ENCODE measurements around the gene CSK.

The CSK gene

DNA sequence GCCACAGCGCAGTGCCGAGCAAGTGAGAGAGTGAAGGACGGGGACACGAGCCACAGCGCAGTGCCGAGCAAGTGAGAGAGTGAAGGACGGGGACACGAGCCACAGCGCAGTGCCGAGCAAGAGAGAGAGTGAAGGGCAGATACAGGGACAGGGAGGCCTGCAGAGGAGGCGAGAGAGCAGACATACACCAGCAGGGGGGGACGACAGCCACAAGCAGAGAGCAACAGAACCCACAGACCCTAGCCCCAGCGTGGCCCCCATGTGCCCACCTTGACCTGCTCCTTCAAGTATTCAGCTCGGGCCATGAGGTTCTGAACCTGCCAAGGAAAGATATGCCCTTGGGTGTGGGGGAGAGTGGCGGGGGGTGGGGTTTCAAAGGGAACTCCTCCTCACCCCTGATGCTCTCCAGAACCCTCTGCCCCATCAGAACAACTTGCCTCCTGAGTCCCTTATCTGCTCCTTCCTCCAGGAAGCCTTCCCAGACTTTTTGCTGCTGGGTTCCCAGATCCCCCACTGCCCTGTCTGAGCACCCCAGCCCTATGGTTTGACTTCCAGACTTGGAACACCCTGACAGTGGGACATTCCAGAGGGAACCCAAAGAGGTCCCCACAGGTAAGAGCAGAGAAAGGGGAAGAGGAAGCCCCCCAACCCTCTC, 55.7 kb downstream of the CSK start:
- DNase-seq (ENCODE audit: low read depth), result no peak
- H3K4me3 ChIP-seq (ENCODE audit: low read depth, low read length), result no peak overlapping the region
- TF ChIP-seq POLR2A (IDR thresholded peaks at IDR 0.05; ENCODE audit: extremely low read depth, insufficient read length) (no peak), MYC (IDR thresholded peaks at IDR 0.05; ENCODE audit: low read depth, low read length) (no peak), MAX (IDR thresholded peaks at IDR 0.05; ENCODE audit: low read depth, low read length) (no peak)
- TF ChIP-seq, protein P1, sequence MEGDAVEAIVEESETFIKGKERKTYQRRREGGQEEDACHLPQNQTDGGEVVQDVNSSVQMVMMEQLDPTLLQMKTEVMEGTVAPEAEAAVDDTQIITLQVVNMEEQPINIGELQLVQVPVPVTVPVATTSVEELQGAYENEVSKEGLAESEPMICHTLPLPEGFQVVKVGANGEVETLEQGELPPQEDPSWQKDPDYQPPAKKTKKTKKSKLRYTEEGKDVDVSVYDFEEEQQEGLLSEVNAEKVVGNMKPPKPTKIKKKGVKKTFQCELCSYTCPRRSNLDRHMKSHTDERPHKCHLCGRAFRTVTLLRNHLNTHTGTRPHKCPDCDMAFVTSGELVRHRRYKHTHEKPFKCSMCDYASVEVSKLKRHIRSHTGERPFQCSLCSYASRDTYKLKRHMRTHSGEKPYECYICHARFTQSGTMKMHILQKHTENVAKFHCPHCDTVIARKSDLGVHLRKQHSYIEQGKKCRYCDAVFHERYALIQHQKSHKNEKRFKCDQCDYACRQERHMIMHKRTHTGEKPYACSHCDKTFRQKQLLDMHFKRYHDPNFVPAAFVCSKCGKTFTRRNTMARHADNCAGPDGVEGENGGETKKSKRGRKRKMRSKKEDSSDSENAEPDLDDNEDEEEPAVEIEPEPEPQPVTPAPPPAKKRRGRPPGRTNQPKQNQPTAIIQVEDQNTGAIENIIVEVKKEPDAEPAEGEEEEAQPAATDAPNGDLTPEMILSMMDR (IDR thresholded peaks at IDR 0.05; ENCODE audit: low read depth, low read length), result no peak

DNA sequence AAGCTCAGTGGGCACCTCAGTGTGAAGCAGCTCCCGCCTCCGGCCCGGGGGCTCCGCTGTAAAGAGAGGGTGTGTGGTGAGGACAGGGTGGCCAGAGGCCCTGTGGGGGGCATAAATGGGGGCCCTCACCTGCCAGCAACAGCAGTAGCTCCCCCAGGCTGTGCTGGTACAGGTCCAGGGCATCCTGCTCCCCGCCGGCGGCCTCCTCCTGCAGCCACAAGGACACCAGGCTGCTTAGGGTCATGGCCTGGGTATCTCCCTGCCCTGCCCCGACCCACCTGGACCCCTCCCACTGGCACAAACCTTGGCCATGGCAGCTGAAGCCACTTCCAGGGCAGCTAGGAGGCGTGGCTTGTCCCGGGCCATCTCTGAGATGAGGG, 56.2 kb downstream of the CSK start:
- TF ChIP-seq, protein P1 (IDR thresholded peaks at IDR 0.05; ENCODE audit: low read depth, low read length), result no peak
- TF ChIP-seq MAX (IDR thresholded peaks at IDR 0.05; ENCODE audit: low read depth, low read length), result no peak
- TF ChIP-seq POLR2A (IDR thresholded peaks at IDR 0.05; ENCODE audit: extremely low read depth, insufficient read length), result no peak
- no peak for TF ChIP-seq MYC (IDR thresholded peaks at IDR 0.05; ENCODE audit: low read depth, low read length)
- H3K4me3 ChIP-seq (ENCODE audit: low read depth, low read length), result no peak overlapping the region
- no peak for DNase-seq (ENCODE audit: low read depth)

GRCh38 chr15:74838746-74839525, 57.1 kb downstream of the CSK start:
- H3K4me3 ChIP-seq (ENCODE audit: low read depth, low read length), result no peak overlapping the region
- peak; percentile 53 for DNase-seq (ENCODE audit: low read depth)
- no peak for TF ChIP-seq MAX (IDR thresholded peaks at IDR 0.05; ENCODE audit: low read depth, low read length)
- TF ChIP-seq, protein P1 (IDR thresholded peaks at IDR 0.05; ENCODE audit: low read depth, low read length), result no peak
- TF ChIP-seq POLR2A (IDR thresholded peaks at IDR 0.05; ENCODE audit: extremely low read depth, insufficient read length), result no peak
- TF ChIP-seq MYC (IDR thresholded peaks at IDR 0.05; ENCODE audit: low read depth, low read length), result no peak

- DNase-seq (ENCODE audit: low read depth), result peak; percentile 30
- TF ChIP-seq, protein P1 (IDR thresholded peaks at IDR 0.05; ENCODE audit: low read depth, low read length), result peak; percentile 32
- no peak for TF ChIP-seq MYC (IDR thresholded peaks at IDR 0.05; ENCODE audit: low read depth, low read length)
- H3K4me3 ChIP-seq (ENCODE audit: low read depth, low read length), result no peak overlapping the region
Observed at GRCh38 chr15:74839526-74840395, 57.9 kb downstream of the CSK start.

GRCh38 chr15:74840851-74841775, 59.2 kb downstream of the CSK start:
- TF ChIP-seq POLR2A (IDR thresholded peaks at IDR 0.05; ENCODE audit: extremely low read depth, insufficient read length) (no peak), MYC (IDR thresholded peaks at IDR 0.05; ENCODE audit: low read depth, low read length) (no peak), MAX (IDR thresholded peaks at IDR 0.05; ENCODE audit: low read depth, low read length) (no peak)
- TF ChIP-seq, protein P1 (IDR thresholded peaks at IDR 0.05; ENCODE audit: low read depth, low read length), result no peak
- DNase-seq (ENCODE audit: low read depth), result no peak
- H3K4me3 ChIP-seq (ENCODE audit: low read depth, low read length), result no peak overlapping the region

Data from NB4 (cell line).